HG02938 (cell line): ENCODE results near the gene OR6P1.

Source experiments
- ATAC-seq: cut with Tn5 transposase; IDR thresholded peaks from one replicate; pipeline ENCODE4 v1.9.1; 2021; ENCODE audit warnings: mild to moderate bottlenecking, moderate library complexity; ENCODE audit not compliant: unreplicated experiment

Gene OR6P1

GRCh38 chr1:158570480-158570879 is at the start of gene OR6P1:
Gene OR6P1, minus strand, starts transcription at chr1:158570580. Its CDS starts 6,976 bp downstream, at chr1:158563604.
- ATAC-seq: no peak

- no peak for ATAC-seq
These were observed 43.4 kb upstream of the OR6P1 start for GRCh38 chr1:158613764-158614163.

- ATAC-seq: no peak
These were observed 41.5 kb upstream of the OR6P1 start for GRCh38 chr1:158611916-158612315.

GRCh38 chr1:158607296-158607695 is 36.9 kb upstream of the OR6P1 start:
- ATAC-seq: no peak

- ATAC-seq: no peak
These were observed 34.6 kb upstream of the OR6P1 start, which contains the start of gene OR10Z1 for GRCh38 chr1:158604968-158605367. Gene OR10Z1, plus strand, starts transcription at chr1:158605268. Its CDS starts 1,171 bp downstream, at chr1:158606439.

GRCh38 chr1:158600735-158601134 is 30.4 kb upstream of the OR6P1 start:
- no peak for ATAC-seq

GRCh38 chr1:158586942-158587341 is 16.6 kb upstream of the OR6P1 start:
- ATAC-seq: no peak

GRCh38 chr1:158583962-158584361 is 13.6 kb upstream of the OR6P1 start:
- ATAC-seq: no peak

GRCh38 chr1:158579733-158580132 is 9.4 kb upstream of the OR6P1 start, which contains the start of gene OR10X1:
Gene OR10X1, minus strand, starts transcription at chr1:158579899. Its CDS starts 0 bp downstream, at chr1:158579899.
- no peak for ATAC-seq

GRCh38 chr1:158577561-158577960 is 7.2 kb upstream of the OR6P1 start:
- no peak for ATAC-seq

GRCh38 chr1:158572226-158572625 is 1.8 kb upstream of the OR6P1 start:
- no peak for ATAC-seq

- no peak for ATAC-seq
These were observed 5.8 kb downstream of the OR6P1 start for GRCh38 chr1:158564608-158565007.

- ATAC-seq: no peak
These were observed 6.5 kb downstream of the OR6P1 start for GRCh38 chr1:158563853-158564252.

GRCh38 chr1:158559696-158560095 is 10.7 kb downstream of the OR6P1 start:
- no peak for ATAC-seq

- ATAC-seq: no peak
These were observed 16.0 kb downstream of the OR6P1 start, which contains the start of gene OR6Y1 for GRCh38 chr1:158554352-158554751. Gene OR6Y1, minus strand, starts transcription at chr1:158554405. Its CDS starts 6,300 bp downstream, at chr1:158548105.

GRCh38 chr1:158552296-158552695 is 18.1 kb downstream of the OR6P1 start:
- ATAC-seq: no peak

GRCh38 chr1:158547533-158547932 is 22.8 kb downstream of the OR6P1 start:
- ATAC-seq: no peak

GRCh38 chr1:158537609-158538008 is 32.8 kb downstream of the OR6P1 start:
- ATAC-seq: no peak

GRCh38 chr1:158534496-158534895 is 35.9 kb downstream of the OR6P1 start:
- no peak for ATAC-seq

GRCh38 chr1:158527190-158527815 is 43.1 kb downstream of the OR6P1 start:
- ATAC-seq: no peak

GRCh38 chr1:158521666-158522058 is 48.7 kb downstream of the OR6P1 start:
- no peak for ATAC-seq

- no peak for ATAC-seq
These were observed 49.3 kb downstream of the OR6P1 start for GRCh38 chr1:158520955-158521665.
